A549 (cell line): ENCODE results near the gene DUSP28. TPM values are rescaled to one million over a fixed set of nuclear protein-coding genes. Genes with fewer than 3 reads are reported as not detected.

Source experiments
- ATAC-seq, 2 experiments: fragments of 200-7000 bp in 1 of 2; fragments of >200 bp in 1 of 2; cut with Nextera tagmentation in 1 of 2; cut with Tn5 transposase in 1 of 2; 3 replicates each; pipeline versions ENCODE4 v1.8.0 to v1.9.1; 2018 to 2020; ENCODE audit warnings: mild to moderate bottlenecking in 1 of 2, moderate library complexity in 1 of 2
- CTCF ChIA-PET: fragments of 300-600 bp; sonication (Branson Sonifier 250); formaldehyde crosslinking; extraction: SDS; loops from one replicate; lab custom pipeline; 2021; ENCODE audit warnings: antibody characterized with exemption, inconsistent platforms; lab: Yijun Ruan, JAX
- POLR2A ChIA-PET: fragments of 350-600 bp; formaldehyde crosslinking; extraction: SDS; loops from one replicate; lab custom pipeline; 2021; ENCODE audit warnings: antibody characterized with exemption, inconsistent platforms; lab: Yijun Ruan, JAX
- DNase-seq, 2 experiments: peaks; one replicate each; pipeline versions ENCODE4 v3.0.0 to v3.0.0-alpha.2; 2011 to 2016; ENCODE audit warnings: low read depth in 1 of 2, low spot score in 1 of 2
- FAIRE-seq: peaks from 2 replicates; lab custom pipeline; 2011; peaks lifted over from hg19 to GRCh38; lab: Jason Lieb, UNC
- H3K27ac ChIP-seq, 2 experiments: fragments of >200 bp; sonication (Bioruptor Twin); formaldehyde crosslinking; 3 replicates each; pipeline ENCODE4 v1.5.1; 2016 to 2017
- H3K4me1 ChIP-seq: fragments of >200 bp; sonication (Bioruptor Twin); formaldehyde crosslinking; 3 replicates; pipeline ENCODE4 v1.6.1; 2016
- H3K4me2 ChIP-seq: fragments of >200 bp; sonication (Bioruptor Twin); formaldehyde crosslinking; 3 replicates; pipeline ENCODE4 v1.6.1; 2016
- H3K4me3 ChIP-seq: fragments of >200 bp; sonication (Bioruptor Twin); formaldehyde crosslinking; 3 replicates; pipeline ENCODE4 v1.5.1; 2016
- H3K9me3 ChIP-seq: fragments of >200 bp; sonication (Bioruptor Twin); formaldehyde crosslinking; 3 replicates; pipeline ENCODE4 v1.6.1; 2016
- ESRRA ChIP-seq: fragments of 150-350 bp; IDR thresholded peaks from 2 replicates; pipeline ENCODE4 v1.6.1; 2014; ENCODE audit warnings: mild to moderate bottlenecking, low read length, borderline replicate concordance
- FOSB ChIP-seq: fragments of 250-450 bp; sonication (Bioruptor Pico); IDR thresholded peaks from 2 replicates; pipeline ENCODE4 v1.5.0; 2020; ENCODE audit warnings: mild to moderate bottlenecking, moderate library complexity
- HMGXB4 ChIP-seq: fragments of 250-450 bp; sonication (Bioruptor Pico); IDR thresholded peaks from 2 replicates; pipeline ENCODE4 v1.5.0; 2021; ENCODE audit warnings: mild to moderate bottlenecking, moderate library complexity, borderline replicate concordance
- HOXB13 ChIP-seq: fragments of 250-450 bp; sonication (Bioruptor Pico); IDR thresholded peaks from 2 replicates; pipeline ENCODE4 v1.5.0; 2020; ENCODE audit warnings: low read depth, mild to moderate bottlenecking, moderate library complexity
- HOXB5 ChIP-seq: fragments of 250-450 bp; sonication (Bioruptor Pico); IDR thresholded peaks from 2 replicates; pipeline ENCODE4 v1.5.0; 2020; ENCODE audit warnings: mild to moderate bottlenecking, moderate library complexity
- JUN ChIP-seq, 2 experiments: fragments of >200 bp; sonication (Bioruptor Twin); formaldehyde crosslinking; IDR thresholded peaks; 2 replicates in 1 of 2; 3 replicates in 1 of 2; pipeline ENCODE4 v1.6.1; 2016 to 2017
- JUNB ChIP-seq: fragments of >200 bp; sonication (Bioruptor Twin); formaldehyde crosslinking; IDR thresholded peaks from 2 replicates; pipeline ENCODE4 v1.6.1; 2016
- KDM5A ChIP-seq: fragments of 200-600 bp; sonication (generic); IDR thresholded peaks from 2 replicates; pipeline ENCODE4 v1.6.1; 2016; ENCODE audit warnings: antibody characterized with exemption, mild to moderate bottlenecking
- MAX ChIP-seq: IDR thresholded peaks from 2 replicates; pipeline ENCODE4 v1.6.1; 2012
- MAZ ChIP-seq: fragments of 150-350 bp; IDR thresholded peaks from 2 replicates; pipeline ENCODE4 v1.6.1; 2014; ENCODE audit warnings: antibody characterized with exemption, low read depth, low read length, borderline replicate concordance
- NFE2L2 ChIP-seq: fragments of 150-350 bp; conservative IDR thresholded peaks from 2 replicates; pipeline ENCODE4 v1.6.1; 2014; ENCODE audit warnings: low read length
- NPAS2 ChIP-seq: fragments of 250-450 bp; sonication (Bioruptor Pico); IDR thresholded peaks from 2 replicates; pipeline ENCODE4 v1.8.0; 2022; ENCODE audit warnings: mild to moderate bottlenecking, moderate library complexity, borderline replicate concordance
- POLR2AphosphoS2 ChIP-seq: conservative IDR thresholded peaks from 2 replicates; pipeline ENCODE4 v1.6.1; 2012; ENCODE audit warnings: low read length, improper control_type of control experiment, inconsistent platforms
- RAD21 ChIP-seq, 2 experiments: fragments of >200 bp in 1 of 2; sonication (Bioruptor Twin) in 1 of 2; formaldehyde crosslinking in 1 of 2; IDR thresholded peaks in 1 of 2; conservative IDR thresholded peaks in 1 of 2; 2 replicates in 1 of 2; 3 replicates in 1 of 2; pipeline ENCODE4 v1.6.1; 2012 to 2018; ENCODE audit warnings: inconsistent platforms in 1 of 2
- RARB ChIP-seq: fragments of 250-450 bp; sonication (Bioruptor Pico); IDR thresholded peaks from 2 replicates; pipeline ENCODE4 v1.8.0; 2021; ENCODE audit warnings: mild to moderate bottlenecking, moderate library complexity
- RCOR1 ChIP-seq: fragments of 150-350 bp; IDR thresholded peaks from 2 replicates; pipeline ENCODE4 v1.6.1; 2014; ENCODE audit warnings: antibody characterized with exemption, low read length, low read depth
- RFX5 ChIP-seq: fragments of 450-650 bp; IDR thresholded peaks from 2 replicates; pipeline ENCODE4 v1.7.1; 2014; ENCODE audit warnings: antibody characterized with exemption, mild to moderate bottlenecking, moderate library complexity
- SREBF2 ChIP-seq: fragments of 450-650 bp; IDR thresholded peaks from 2 replicates; pipeline ENCODE4 v1.6.1; 2014; ENCODE audit warnings: mild to moderate bottlenecking, moderate library complexity
- TP53 ChIP-seq: fragments of 250-450 bp; sonication (Bioruptor Pico); IDR thresholded peaks from 2 replicates; pipeline ENCODE4 v1.5.0; 2021; ENCODE audit warnings: mild to moderate bottlenecking, moderate library complexity
- USF2 ChIP-seq: fragments of 450-650 bp; IDR thresholded peaks from 2 replicates; pipeline ENCODE4 v1.6.1; 2014; ENCODE audit warnings: antibody characterized with exemption
- ZC3H11A ChIP-seq: fragments of 450-650 bp; IDR thresholded peaks from 2 replicates; pipeline ENCODE4 v1.6.1; 2014; ENCODE audit warnings: antibody characterized with exemption, mild to moderate bottlenecking
- ZFP36 ChIP-seq: fragments of 450-650 bp; IDR thresholded peaks from 2 replicates; pipeline ENCODE4 v1.6.1; 2014; ENCODE audit warnings: borderline replicate concordance; ENCODE audit not compliant: partially characterized antibody
- ZNF302 ChIP-seq: fragments of 250-450 bp; sonication (Bioruptor Pico); IDR thresholded peaks from 2 replicates; pipeline ENCODE4 v1.9.0; 2021; ENCODE audit warnings: inconsistent platforms, mild to moderate bottlenecking, moderate library complexity
- WGBS: methylation state at CpG from one replicate; pipeline ENCODE4 v1.1.6; 2017; ENCODE audit errors: missing lambda C conversion rate; 5-methylcytosine and 5-hydroxymethylcytosine counted together
- polyA plus RNA-seq, 4 experiments: library from polyadenylated mRNA; depleted of rRNA in 3 of 4; stranded (reverse); fragments of >200 nt; fragmentation: RNase III in 1 of 4; extraction: RNeasy Plus Mini Kit Qiagen cat#74134 plus additional on column Dnase treatment in 1 of 4; gene quantifications; 2 replicates in 3 of 4; 3 replicates in 1 of 4; pipeline ENCODE4 v1.2.3, GENCODE V29; 2011 to 2017
- TF ChIP-seq, protein P1 (sequence below): fragments of >200 bp; sonication (Bioruptor Twin); formaldehyde crosslinking; IDR thresholded peaks from 3 replicates; pipeline ENCODE4 v1.6.1; 2016
- TF ChIP-seq, protein P2 (sequence below): fragments of >200 bp; sonication (Bioruptor Twin); formaldehyde crosslinking; IDR thresholded peaks from 3 replicates; pipeline ENCODE4 v1.5.1; 2016

The DUSP28 gene
- polyA plus RNA-seq, 2 of the 4 experiments (the other 2 are of a cell fraction) = 5.2 to 14.3 TPM

DNA sequence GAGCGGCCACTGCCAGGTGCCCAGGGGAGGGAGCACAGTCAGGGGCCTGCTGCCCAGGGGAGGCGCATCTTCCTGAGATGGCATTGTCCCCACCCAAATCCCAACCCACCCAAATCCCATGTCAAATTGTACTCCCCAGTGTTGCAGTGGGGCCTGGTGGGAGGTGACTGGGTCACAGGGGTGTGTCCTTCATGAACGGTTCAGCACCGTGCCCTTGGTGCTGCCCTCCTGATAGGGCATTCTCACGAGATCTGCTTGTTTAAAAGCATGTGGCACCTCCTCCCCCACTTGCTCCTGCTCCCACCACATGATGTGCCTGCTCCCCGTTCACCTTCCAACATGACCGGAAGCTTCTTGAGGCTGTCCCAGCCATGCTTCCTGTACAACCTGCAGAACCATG is 30.0 kb upstream of the DUSP28 start:
- FAIRE-seq = no peak
- POLR2A ChIA-PET = no interaction called here
- Histone ChIP-seq H3K4me2 (no peak overlapping the region), H3K9me3 (peaks cover 46% of the 10 kb centered on the region), H3K4me3 (no peak overlapping the region), H3K4me1 (no peaks in the 10 kb centered on the region), H3K27ac (no peak overlapping the region)
- WGBS = 98% methylated on average over 7 of the region's 7 CpGs
- DNase-seq = no peak
- no peak for ATAC-seq
- TF ChIP-seq JUN (IDR thresholded peaks at IDR 0.05) (no peak), ZC3H11A (no peak), RCOR1 (no peak), POLR2AphosphoS2 (no peak), USF2 (no peak), RARB (CRISPR knock-in tag) (no peak), MAZ (no peak), HOXB13 (no peak), ESRRA (no peak), TP53 (CRISPR knock-in tag) (no peak), ZNF302 (CRISPR knock-in tag) (no peak), HMGXB4 (CRISPR knock-in tag) (no peak), RFX5 (no peak), HOXB5 (no peak), RAD21 (conservative IDR thresholded peaks at IDR 0.05 in 1 of 2, IDR thresholded peaks at IDR 0.05 in 1 of 2) (no peak)
- TF ChIP-seq, protein P1, sequence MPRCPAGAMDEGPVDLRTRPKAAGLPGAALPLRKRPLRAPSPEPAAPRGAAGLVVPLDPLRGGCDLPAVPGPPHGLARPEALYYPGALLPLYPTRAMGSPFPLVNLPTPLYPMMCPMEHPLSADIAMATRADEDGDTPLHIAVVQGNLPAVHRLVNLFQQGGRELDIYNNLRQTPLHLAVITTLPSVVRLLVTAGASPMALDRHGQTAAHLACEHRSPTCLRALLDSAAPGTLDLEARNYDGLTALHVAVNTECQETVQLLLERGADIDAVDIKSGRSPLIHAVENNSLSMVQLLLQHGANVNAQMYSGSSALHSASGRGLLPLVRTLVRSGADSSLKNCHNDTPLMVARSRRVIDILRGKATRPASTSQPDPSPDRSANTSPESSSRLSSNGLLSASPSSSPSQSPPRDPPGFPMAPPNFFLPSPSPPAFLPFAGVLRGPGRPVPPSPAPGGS = no peak
- CTCF ChIA-PET = interaction anchor here (0.7 to 2.1 kb wide), 3 partner anchors 12 to 322 kb away, joined by 3 to 6 read pairs (median 5); no protein-coding TSS in a partner anchor

GRCh38 chr2:240531038-240531437 is 29.1 kb upstream of the DUSP28 start:
- peaks cover 38% of the 10 kb centered on the region for H3K9me3 ChIP-seq
- H3K4me1 ChIP-seq = no peaks in the 10 kb centered on the region
- no peak overlapping the region for H3K4me3 ChIP-seq
- no peak for FAIRE-seq
- no peak overlapping the region for H3K4me2 ChIP-seq
- ChIA-PET POLR2A (no interaction called here), CTCF (no interaction called here)
- WGBS = 89% methylated on average over 5 of the region's 5 CpGs
- ATAC-seq = no peak
- H3K27ac ChIP-seq = no peak overlapping the region
- DNase-seq = no peak
- TF ChIP-seq ZFP36 (peak; percentile 66), SREBF2 (no peak), KDM5A (no peak)
- TF ChIP-seq, all 56 proteins: peak for 1

GRCh38 chr2:240532031-240532775 is 28.0 kb upstream of the DUSP28 start:
- Histone ChIP-seq H3K4me3 (no peak overlapping the region), H3K4me2 (no peak overlapping the region), H3K27ac (no peak overlapping the region), H3K9me3 (peaks cover 30% of the 10 kb centered on the region), H3K4me1 (no peaks in the 10 kb centered on the region)
- FAIRE-seq (no peak), ATAC-seq (no peak), DNase-seq (peak in 1 of 2 experiments; percentile 37)
- 96% methylated on average over 1 of the region's 1 CpG for WGBS
- ChIA-PET CTCF (no interaction called here), POLR2A (no interaction called here)
- TF ChIP-seq, protein P2, sequence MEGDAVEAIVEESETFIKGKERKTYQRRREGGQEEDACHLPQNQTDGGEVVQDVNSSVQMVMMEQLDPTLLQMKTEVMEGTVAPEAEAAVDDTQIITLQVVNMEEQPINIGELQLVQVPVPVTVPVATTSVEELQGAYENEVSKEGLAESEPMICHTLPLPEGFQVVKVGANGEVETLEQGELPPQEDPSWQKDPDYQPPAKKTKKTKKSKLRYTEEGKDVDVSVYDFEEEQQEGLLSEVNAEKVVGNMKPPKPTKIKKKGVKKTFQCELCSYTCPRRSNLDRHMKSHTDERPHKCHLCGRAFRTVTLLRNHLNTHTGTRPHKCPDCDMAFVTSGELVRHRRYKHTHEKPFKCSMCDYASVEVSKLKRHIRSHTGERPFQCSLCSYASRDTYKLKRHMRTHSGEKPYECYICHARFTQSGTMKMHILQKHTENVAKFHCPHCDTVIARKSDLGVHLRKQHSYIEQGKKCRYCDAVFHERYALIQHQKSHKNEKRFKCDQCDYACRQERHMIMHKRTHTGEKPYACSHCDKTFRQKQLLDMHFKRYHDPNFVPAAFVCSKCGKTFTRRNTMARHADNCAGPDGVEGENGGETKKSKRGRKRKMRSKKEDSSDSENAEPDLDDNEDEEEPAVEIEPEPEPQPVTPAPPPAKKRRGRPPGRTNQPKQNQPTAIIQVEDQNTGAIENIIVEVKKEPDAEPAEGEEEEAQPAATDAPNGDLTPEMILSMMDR = no peak
- no peak for TF ChIP-seq JUNB
- no peak for TF ChIP-seq FOSB (CRISPR knock-in tag)
- TF ChIP-seq NPAS2 (CRISPR knock-in tag) = no peak
- no peak for TF ChIP-seq MAX
- no peak for TF ChIP-seq NFE2L2
- TF ChIP-seq HOXB13 = no peak
- TF ChIP-seq HMGXB4 (CRISPR knock-in tag) = no peak
- TF ChIP-seq MAZ = no peak
- TF ChIP-seq RAD21 (conservative IDR thresholded peaks at IDR 0.05 in 1 of 2, IDR thresholded peaks at IDR 0.05 in 1 of 2) = no peak
- no peak for TF ChIP-seq SREBF2
- no peak for TF ChIP-seq ZNF302 (CRISPR knock-in tag)
